Measurements from ENCODE around the gene WDR12.
"Not testable (repeated sequence)": the region's sequence is repeated elsewhere in the genome, so short reads cannot be mapped to it uniquely, and the experiment has no call there.

- not testable (repeated sequence) for TF ChIP-seq POLR2A (IDR thresholded peaks at IDR 0.05; ENCODE audit: low read depth, low read length); POLR2AphosphoS5 (IDR thresholded peaks at IDR 0.05; ENCODE audit: low read depth, low read length); PAX5 (IDR thresholded peaks at IDR 0.05; ENCODE audit: insufficient read depth, low read length, severe bottlenecking); TAF1 (IDR thresholded peaks at IDR 0.05; ENCODE audit: low read depth, low read length)
Observed at GRCh38 chr2:202912342-202913201, 1.1 kb upstream of the WDR12 start.
